IMR-90 (cell line): Measurements from ENCODE around the gene ANKIB1. TPM values are rescaled to one million over a fixed set of nuclear protein-coding genes. Genes with fewer than 3 reads are reported as not detected.

Experiments
- ATAC-seq: fragments of 200-7000 bp; cut with Tn5 transposase; 2 replicates; pipeline ENCODE4 v1.9.1; 2020; ENCODE audit warnings: low read depth, mild to moderate bottlenecking, moderate library complexity
- BruUV-seq: library from RNA; stranded (reverse); fragments of 400-500 nt; replicated peaks from 2 replicates; lab custom pipeline; 2021; lab: Mats Ljungman, UMichigan
- CTCF ChIA-PET: fragments of 300-600 bp; formaldehyde crosslinking; extraction: SDS; loops from one replicate; lab custom pipeline; 2021; ENCODE audit warnings: antibody characterized with exemption; lab: Yijun Ruan, JAX
- POLR2A ChIA-PET: fragments of 300-600 bp; sonication (Branson Sonifier 250); formaldehyde crosslinking; loops from one replicate; lab custom pipeline; 2022; ENCODE audit warnings: antibody characterized with exemption; ENCODE audit not compliant: unreplicated experiment; lab: Charles Lee
- DNase-seq: peaks from one replicate; pipeline ENCODE4 v3.0.0; 2013
- H2AFZ ChIP-seq: replicated peaks from 2 replicates; pipeline ENCODE3; 2013; ENCODE audit warnings: low read length, mild to moderate bottlenecking; ENCODE audit not compliant: poor library complexity
- H2AK5ac ChIP-seq: 2 replicates; pipeline ENCODE4 v1.6.1; 2013; ENCODE audit warnings: low read depth, low read length, inconsistent platforms
- H2AK9ac ChIP-seq: replicated peaks from 2 replicates; pipeline ENCODE3; 2013; ENCODE audit warnings: mild to moderate bottlenecking, low read depth, low read length, moderate library complexity; ENCODE audit not compliant: poor library complexity
- H2BK120ac ChIP-seq: 2 replicates; pipeline ENCODE4 v1.6.1; 2013; ENCODE audit warnings: low read depth, low read length, inconsistent platforms
- H2BK15ac ChIP-seq: 3 replicates; pipeline ENCODE4 v1.6.1; 2013; ENCODE audit warnings: low read depth, low read length, inconsistent platforms
- H2BK20ac ChIP-seq: 2 replicates; pipeline ENCODE4 v1.6.1; 2013; ENCODE audit warnings: low read depth, mild to moderate bottlenecking, inconsistent platforms, low read length, moderate library complexity
- H2BK5ac ChIP-seq: 2 replicates; pipeline ENCODE4 v1.6.1; 2013; ENCODE audit warnings: mild to moderate bottlenecking, low read depth, low read length, inconsistent platforms; ENCODE audit not compliant: poor library complexity, severe bottlenecking
- H3K14ac ChIP-seq: replicated peaks from 2 replicates; pipeline ENCODE4 v1.6.1; 2013; ENCODE audit warnings: low read depth, low read length, inconsistent platforms
- H3K18ac ChIP-seq: 2 replicates; pipeline ENCODE4 v1.6.1; 2013; ENCODE audit warnings: low read depth, low read length, control low read depth
- H3K23ac ChIP-seq: 2 replicates; pipeline ENCODE4 v1.6.1; 2013; ENCODE audit warnings: low read depth, low read length, inconsistent platforms
- H3K27ac ChIP-seq: 2 replicates; pipeline ENCODE4 v1.5.1; 2013; ENCODE audit warnings: mild to moderate bottlenecking, control low read depth, low read length; ENCODE audit not compliant: insufficient read depth
- H3K27me3 ChIP-seq: 2 replicates; pipeline ENCODE4 v1.6.1; 2013; ENCODE audit warnings: low read length; ENCODE audit not compliant: control insufficient read depth, insufficient read depth
- H3K36me3 ChIP-seq: 2 replicates; pipeline ENCODE4 v1.6.1; 2013; ENCODE audit warnings: low read length, mixed read lengths; ENCODE audit not compliant: control insufficient read depth, insufficient read depth
- H3K4ac ChIP-seq: 2 replicates; pipeline ENCODE4 v1.6.1; 2013; ENCODE audit warnings: low read depth, low read length, inconsistent platforms
- H3K4me1 ChIP-seq: 2 replicates; pipeline ENCODE4 v1.6.1; 2013; ENCODE audit warnings: low read length, mixed read lengths; ENCODE audit not compliant: control insufficient read depth, insufficient read depth
- H3K4me2 ChIP-seq: 2 replicates; pipeline ENCODE4 v1.6.1; 2013; ENCODE audit warnings: low read depth, mild to moderate bottlenecking, control low read depth, low read length, moderate library complexity
- H3K4me3 ChIP-seq: 2 replicates; pipeline ENCODE4 v1.5.1; 2013; ENCODE audit warnings: low read depth, mild to moderate bottlenecking, control low read depth, low read length, moderate library complexity; ENCODE audit not compliant: insufficient read depth
- H3K56ac ChIP-seq: 2 replicates; pipeline ENCODE4 v1.6.1; 2013; ENCODE audit warnings: low read length, inconsistent platforms; ENCODE audit not compliant: insufficient read depth; ENCODE audit errors: extremely low read depth
- H3K79me1 ChIP-seq, 2 experiments: 2 replicates each; pipeline ENCODE4 v1.6.1; 2013; ENCODE audit warnings: low read length in 2 of 2, inconsistent platforms in 1 of 2, low read depth in 1 of 2
- H3K9ac ChIP-seq: 2 replicates; pipeline ENCODE4 v1.6.1; 2013; ENCODE audit warnings: low read depth, low read length, control low read depth
- H3K9me1 ChIP-seq: 2 replicates; pipeline ENCODE4 v1.6.1; 2013; ENCODE audit warnings: low read length, inconsistent platforms; ENCODE audit not compliant: insufficient read depth
- H3K9me3 ChIP-seq: 2 replicates; pipeline ENCODE4 v1.6.1; 2013; ENCODE audit warnings: low read length; ENCODE audit not compliant: control insufficient read depth, insufficient read depth
- H4K20me1 ChIP-seq: 2 replicates; pipeline ENCODE4 v1.6.1; 2013; ENCODE audit warnings: low read length, inconsistent platforms; ENCODE audit not compliant: insufficient read depth
- H4K5ac ChIP-seq: 2 replicates; pipeline ENCODE4 v1.6.1; 2013; ENCODE audit warnings: mild to moderate bottlenecking, low read depth, low read length, control low read depth
- H4K8ac ChIP-seq, 2 experiments: 2 replicates each; pipeline ENCODE4 v1.6.1; 2013; ENCODE audit warnings: low read depth in 2 of 2, low read length in 2 of 2, control low read depth in 1 of 2, inconsistent platforms in 1 of 2
- H4K91ac ChIP-seq: 2 replicates; pipeline ENCODE4 v1.6.1; 2013; ENCODE audit warnings: low read depth, low read length, inconsistent platforms; ENCODE audit not compliant: insufficient read depth
- BHLHE40 ChIP-seq: fragments of 150-350 bp; IDR thresholded peaks from 2 replicates; pipeline ENCODE4 v1.6.1; 2016; ENCODE audit warnings: mild to moderate bottlenecking, low read depth, low read length
- CEBPB ChIP-seq: IDR thresholded peaks from 2 replicates; pipeline ENCODE4 v1.6.1; 2012; ENCODE audit warnings: low read depth, low read length, improper control_type of control experiment
- CHD1 ChIP-seq: IDR thresholded peaks from 2 replicates; pipeline ENCODE4 v1.6.1; 2012; ENCODE audit warnings: low read depth, low read length, improper control_type of control experiment
- FOS ChIP-seq: fragments of 150-350 bp; IDR thresholded peaks from 2 replicates; pipeline ENCODE4 v1.6.1; 2016; ENCODE audit warnings: low read depth, low read length
- MXI1 ChIP-seq: IDR thresholded peaks from 2 replicates; pipeline ENCODE4 v1.6.1; 2012; ENCODE audit warnings: low read depth, mild to moderate bottlenecking, low read length, moderate library complexity, borderline replicate concordance
- RCOR1 ChIP-seq: IDR thresholded peaks from 2 replicates; pipeline ENCODE4 v1.6.1; 2012; ENCODE audit warnings: mild to moderate bottlenecking, low read length, improper control_type of control experiment; ENCODE audit not compliant: insufficient replicate concordance
- RFX5 ChIP-seq: IDR thresholded peaks from 2 replicates; pipeline ENCODE4 v1.8.0; 2012; ENCODE audit warnings: low read depth, mild to moderate bottlenecking, low read length, moderate library complexity
- SMC3 ChIP-seq: fragments of 150-350 bp; IDR thresholded peaks from 2 replicates; pipeline ENCODE4 v1.6.1; 2016; ENCODE audit warnings: low read depth, mild to moderate bottlenecking, antibody characterized with exemption, low read length, moderate library complexity
- WGBS, 2 experiments: methylation state at CpG; one replicate each; pipeline versions ENCODE4 v1.1.5 to v1.1.7; 2013; ENCODE audit warnings: missing lambda C conversion rate in 2 of 2; ENCODE audit not compliant: insufficient read length in 1 of 2; ENCODE audit errors: extremely low coverage in 2 of 2; 5-methylcytosine and 5-hydroxymethylcytosine counted together
- dilution Hi-C: fragments of 300-500 bp; cut with HindIII; formaldehyde crosslinking; loops from one replicate; pipeline ENCODE4 v1.14.3; 2018; ENCODE audit warnings: low sequenced_read_pairs; ENCODE audit not compliant: unreplicated experiment
- in situ Hi-C: fragments of 300-500 bp; cut with MboI; formaldehyde crosslinking; loops from 3 replicates; pipeline ENCODE4 v1.14.3; 2019; ENCODE audit warnings: low sequenced_read_pairs, inconsistent platforms, mixed read lengths
- intact Hi-C: fragments of 100-400 bp; cut with micrococcal nuclease; formaldehyde crosslinking; loops from 2 replicates; pipeline ENCODE4 v1.10.0; 2022
- polyA plus RNA-seq, 3 experiments: library from polyadenylated mRNA; depleted of rRNA; stranded (reverse); fragments of >200 nt; gene quantifications; 2 replicates each; pipeline ENCODE4 v1.2.3, GENCODE V29; 2012; ENCODE audit warnings: low replicate concordance in 1 of 3
- total RNA-seq: library from RNA; depleted of rRNA; stranded (reverse); fragments of >200 nt; gene quantifications from 2 replicates; pipeline ENCODE4 v1.2.3, GENCODE V29; 2012
- TF ChIP-seq, protein P1 (sequence below): conservative IDR thresholded peaks from 2 replicates; pipeline ENCODE4 v1.5.1; 2012; ENCODE audit warnings: mild to moderate bottlenecking, low read depth, low read length, improper control_type of control experiment
- TF ChIP-seq, protein P2 (sequence below): fragments of 150-350 bp; IDR thresholded peaks from 2 replicates; pipeline ENCODE4 v1.6.1; 2017; ENCODE audit warnings: mild to moderate bottlenecking, antibody characterized with exemption, low read length, low read depth
- TF ChIP-seq, protein P3 (sequence below): fragments of 150-350 bp; IDR thresholded peaks from 2 replicates; pipeline ENCODE4 v1.6.1; 2016; ENCODE audit warnings: low read depth, mild to moderate bottlenecking, low read length, moderate library complexity, borderline replicate concordance

ANKIB1 gene
- total and polyA plus RNA-seq, 2 of the 4 experiments (the other 2 are of a cell fraction), result 18.7 to 33.9 TPM

DNA sequence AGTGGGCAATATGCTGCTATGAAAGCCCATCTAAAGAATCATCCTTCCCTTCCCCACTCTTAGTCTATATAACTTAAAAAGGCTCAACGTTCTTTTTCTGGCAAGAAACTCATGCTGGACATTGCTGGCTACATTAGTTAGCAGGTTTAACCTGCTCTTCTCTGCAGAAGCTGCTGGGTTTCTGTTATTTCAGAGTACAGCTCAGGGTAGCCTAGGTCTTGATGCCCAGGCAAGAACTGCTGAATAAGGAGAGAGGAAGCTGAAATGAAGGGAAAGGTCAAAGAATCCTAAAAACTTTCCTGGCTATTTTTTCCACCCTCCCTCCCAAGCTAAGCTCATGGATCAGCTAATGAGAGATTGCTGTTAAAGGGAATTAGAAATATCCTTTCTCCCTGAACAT, 79.4 kb downstream of the ANKIB1 start:
- Histone ChIP-seq H2BK120ac (no peak overlapping the region), H4K8ac (no peak overlapping the region), H3K4ac (no peak overlapping the region), H2AK9ac (no peak overlapping the region), H3K4me3 (no peak overlapping the region), H4K91ac (no peak overlapping the region), H3K27me3 (no peaks in the 10 kb centered on the region), H3K27ac (no peak overlapping the region), H3K4me2 (no peak overlapping the region), H2AK5ac (no peak overlapping the region), H4K5ac (no peak overlapping the region; the same call in 1 of the 2 replicates), H2BK20ac (no peak overlapping the region), H4K20me1 (no peaks in the 10 kb centered on the region), H2AFZ (no peak overlapping the region), H3K9me3 (no peaks in the 10 kb centered on the region), H3K18ac (no peak overlapping the region), H3K36me3 (peaks cover 2% of the 10 kb centered on the region), H3K56ac (no peak overlapping the region), H2BK15ac (no peak overlapping the region), H3K4me1 (peaks cover 4% of the 10 kb centered on the region; the same call in 1 of the 2 replicates), H3K14ac (no peak overlapping the region), H3K79me1 (no peaks in the 10 kb centered on the region; a peak in 1 of 4 replicates), H3K9ac (no peak overlapping the region), H3K9me1 (no peaks in the 10 kb centered on the region), H2BK5ac (no peak overlapping the region), H3K23ac (no peak overlapping the region)
- ChIA-PET POLR2A (no interaction called here), CTCF (interaction anchor here (0.6 kb wide), 1 partner anchor 172 kb away, joined by 4 read pairs; no protein-coding TSS in a partner anchor)
- in situ Hi-C loops (no loop called here), dilution Hi-C loops (no loop called here), intact Hi-C loops (no loop called here)
- no TSS peak for BruUV-seq
- WGBS, 2 experiments, result no CpG with 5 or more reads among the region's 1 CpG
- ATAC-seq (no peak; the same call in 1 of the 2 replicates), DNase-seq (no peak)
- TF ChIP-seq, protein P1, sequence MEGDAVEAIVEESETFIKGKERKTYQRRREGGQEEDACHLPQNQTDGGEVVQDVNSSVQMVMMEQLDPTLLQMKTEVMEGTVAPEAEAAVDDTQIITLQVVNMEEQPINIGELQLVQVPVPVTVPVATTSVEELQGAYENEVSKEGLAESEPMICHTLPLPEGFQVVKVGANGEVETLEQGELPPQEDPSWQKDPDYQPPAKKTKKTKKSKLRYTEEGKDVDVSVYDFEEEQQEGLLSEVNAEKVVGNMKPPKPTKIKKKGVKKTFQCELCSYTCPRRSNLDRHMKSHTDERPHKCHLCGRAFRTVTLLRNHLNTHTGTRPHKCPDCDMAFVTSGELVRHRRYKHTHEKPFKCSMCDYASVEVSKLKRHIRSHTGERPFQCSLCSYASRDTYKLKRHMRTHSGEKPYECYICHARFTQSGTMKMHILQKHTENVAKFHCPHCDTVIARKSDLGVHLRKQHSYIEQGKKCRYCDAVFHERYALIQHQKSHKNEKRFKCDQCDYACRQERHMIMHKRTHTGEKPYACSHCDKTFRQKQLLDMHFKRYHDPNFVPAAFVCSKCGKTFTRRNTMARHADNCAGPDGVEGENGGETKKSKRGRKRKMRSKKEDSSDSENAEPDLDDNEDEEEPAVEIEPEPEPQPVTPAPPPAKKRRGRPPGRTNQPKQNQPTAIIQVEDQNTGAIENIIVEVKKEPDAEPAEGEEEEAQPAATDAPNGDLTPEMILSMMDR, result no peak
- TF ChIP-seq, protein P2, sequence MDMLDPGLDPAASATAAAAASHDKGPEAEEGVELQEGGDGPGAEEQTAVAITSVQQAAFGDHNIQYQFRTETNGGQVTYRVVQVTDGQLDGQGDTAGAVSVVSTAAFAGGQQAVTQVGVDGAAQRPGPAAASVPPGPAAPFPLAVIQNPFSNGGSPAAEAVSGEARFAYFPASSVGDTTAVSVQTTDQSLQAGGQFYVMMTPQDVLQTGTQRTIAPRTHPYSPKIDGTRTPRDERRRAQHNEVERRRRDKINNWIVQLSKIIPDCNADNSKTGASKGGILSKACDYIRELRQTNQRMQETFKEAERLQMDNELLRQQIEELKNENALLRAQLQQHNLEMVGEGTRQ, result no peak
- TF ChIP-seq MXI1, result no peak
- TF ChIP-seq BHLHE40, result no peak
- TF ChIP-seq, protein P3, sequence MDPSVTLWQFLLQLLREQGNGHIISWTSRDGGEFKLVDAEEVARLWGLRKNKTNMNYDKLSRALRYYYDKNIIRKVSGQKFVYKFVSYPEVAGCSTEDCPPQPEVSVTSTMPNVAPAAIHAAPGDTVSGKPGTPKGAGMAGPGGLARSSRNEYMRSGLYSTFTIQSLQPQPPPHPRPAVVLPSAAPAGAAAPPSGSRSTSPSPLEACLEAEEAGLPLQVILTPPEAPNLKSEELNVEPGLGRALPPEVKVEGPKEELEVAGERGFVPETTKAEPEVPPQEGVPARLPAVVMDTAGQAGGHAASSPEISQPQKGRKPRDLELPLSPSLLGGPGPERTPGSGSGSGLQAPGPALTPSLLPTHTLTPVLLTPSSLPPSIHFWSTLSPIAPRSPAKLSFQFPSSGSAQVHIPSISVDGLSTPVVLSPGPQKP, result no peak
- no peak for TF ChIP-seq SMC3
- no peak for TF ChIP-seq CEBPB
- TF ChIP-seq RFX5, result no peak
- no peak for TF ChIP-seq RCOR1
- no peak for TF ChIP-seq CHD1
- no peak for TF ChIP-seq FOS
